SKM-1 treated with dmso at 0.1 percent for 144 hours (cell line): Measurements from ENCODE around the gene CDK9.

Experiments used
- DNase-seq: peaks from one replicate; lab custom pipeline; 2025; ENCODE audit not compliant: unreplicated experiment; lab: John Stamatoyannopoulos, UW

Gene CDK9

GRCh38 chr9:127761491-127761956, 24.3 kb upstream of the CDK9 start:
- DNase-seq: no peak

- DNase-seq: peak; percentile 7
Measured at GRCh38 chr9:127762111-127762676, 23.6 kb upstream of the CDK9 start.

GRCh38 chr9:127763918-127764384, 21.9 kb upstream of the CDK9 start:
- peak; percentile 14 for DNase-seq

- DNase-seq: no peak
Measured at GRCh38 chr9:127765418-127765817, 20.4 kb upstream of the CDK9 start.

GRCh38 chr9:127767410-127767809, 18.4 kb upstream of the CDK9 start:
- DNase-seq: no peak

GRCh38 chr9:127767909-127768331, 17.9 kb upstream of the CDK9 start:
- DNase-seq: no peak

GRCh38 chr9:127768698-127769097, 17.1 kb upstream of the CDK9 start:
- DNase-seq: no peak

GRCh38 chr9:127769101-127769500, 16.7 kb upstream of the CDK9 start:
- DNase-seq: no peak

GRCh38 chr9:127769929-127770582, 15.8 kb upstream of the CDK9 start:
- no peak for DNase-seq

- no peak for DNase-seq
Measured at GRCh38 chr9:127770583-127770904, 15.3 kb upstream of the CDK9 start.

GRCh38 chr9:127770905-127771569, 14.8 kb upstream of the CDK9 start:
- peak; percentile 97 for DNase-seq

- no peak for DNase-seq
Measured at GRCh38 chr9:127771570-127772189, 14.2 kb upstream of the CDK9 start.

- no peak for DNase-seq
Measured at GRCh38 chr9:127772603-127773002, 13.2 kb upstream of the CDK9 start.

GRCh38 chr9:127773272-127773671, 12.6 kb upstream of the CDK9 start:
- DNase-seq: peak; percentile 7

- no peak for DNase-seq
Measured at GRCh38 chr9:127773981-127774380, 11.9 kb upstream of the CDK9 start.

- DNase-seq: peak; percentile 77
Measured at GRCh38 chr9:127776195-127776923, 9.5 kb upstream of the CDK9 start.

GRCh38 chr9:127776924-127777289, 8.9 kb upstream of the CDK9 start:
- DNase-seq: no peak

GRCh38 chr9:127777368-127777980, 8.4 kb upstream of the CDK9 start:
- no peak for DNase-seq

- peak; percentile 49 for DNase-seq
Measured at GRCh38 chr9:127778280-127779135, 7.3 kb upstream of the CDK9 start, which contains the start of gene SH2D3C. Gene SH2D3C, minus strand, starts transcription at chr9:127778666. Its CDS starts 39 bp downstream, at chr9:127778627.
